Suprapubic skin (tissue), 4 donors: ENCODE measurements around the gene SCNN1G.

Experiments
- CTCF ChIP-seq, 2 donors: fragments of 200-600 bp in 1 of 2; fragments of 450-650 bp in 1 of 2; sonication (generic) in 1 of 2; IDR thresholded peaks; one replicate each; pipeline ENCODE4 v1.5.1; 2016 to 2019; ENCODE audit warnings: antibody characterized with exemption in 2 of 2, mild to moderate bottlenecking in 1 of 2, moderate library complexity in 1 of 2
- EP300 ChIP-seq: sonication (generic); formaldehyde crosslinking; IDR thresholded peaks from one replicate; pipeline ENCODE4 v1.6.1; 2017; ENCODE audit warnings: antibody characterized with exemption
- POLR2AphosphoS5 ChIP-seq, 3 donors: sonication (generic); formaldehyde crosslinking; IDR thresholded peaks; one replicate each; pipeline ENCODE4 v1.6.1; 2017; ENCODE audit warnings: antibody characterized with exemption in 3 of 3

GRCh38 chr16:23249830-23250229, 67.3 kb downstream of the SCNN1G start:
- TF ChIP-seq CTCF (IDR thresholded peaks at IDR 0.05) = no peak
- TF ChIP-seq POLR2AphosphoS5 (IDR thresholded peaks at IDR 0.05) = no peak
- no peak for TF ChIP-seq EP300
